ENCODE results near the gene PLCH2.

DNA sequence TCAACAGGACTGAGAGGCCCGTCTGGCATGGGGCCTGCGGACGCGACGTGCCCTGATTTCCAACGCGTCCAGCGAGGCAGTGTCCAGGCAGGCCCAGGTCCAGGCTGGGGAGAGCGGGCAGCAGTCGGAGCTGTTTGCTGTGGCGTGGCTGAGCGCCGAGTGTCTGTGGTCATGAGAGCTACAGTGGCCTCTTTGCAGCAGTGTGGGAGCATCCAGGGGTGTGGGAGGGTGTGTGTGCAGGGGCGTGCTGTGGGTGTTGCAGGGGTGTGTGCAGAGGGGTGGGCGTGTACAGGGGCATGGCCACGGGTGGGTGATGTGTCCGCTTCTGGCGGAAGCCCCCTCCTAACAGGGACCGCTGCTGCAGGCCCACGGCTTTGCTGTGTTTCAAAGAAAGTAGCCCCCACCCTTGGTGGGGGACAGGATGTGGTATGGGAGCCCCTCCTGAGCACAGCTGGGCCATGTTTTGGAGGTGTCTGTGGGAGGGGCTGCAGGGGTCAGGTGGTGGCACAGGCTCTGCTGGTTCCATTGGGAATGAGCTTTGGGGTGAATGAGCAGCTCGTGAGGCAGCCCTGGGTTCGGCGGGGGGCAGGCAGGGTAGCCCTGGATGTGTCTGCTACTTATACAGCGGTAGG is 17.7 kb downstream of the PLCH2 start:
- TF ChIP-seq, protein P1, sequence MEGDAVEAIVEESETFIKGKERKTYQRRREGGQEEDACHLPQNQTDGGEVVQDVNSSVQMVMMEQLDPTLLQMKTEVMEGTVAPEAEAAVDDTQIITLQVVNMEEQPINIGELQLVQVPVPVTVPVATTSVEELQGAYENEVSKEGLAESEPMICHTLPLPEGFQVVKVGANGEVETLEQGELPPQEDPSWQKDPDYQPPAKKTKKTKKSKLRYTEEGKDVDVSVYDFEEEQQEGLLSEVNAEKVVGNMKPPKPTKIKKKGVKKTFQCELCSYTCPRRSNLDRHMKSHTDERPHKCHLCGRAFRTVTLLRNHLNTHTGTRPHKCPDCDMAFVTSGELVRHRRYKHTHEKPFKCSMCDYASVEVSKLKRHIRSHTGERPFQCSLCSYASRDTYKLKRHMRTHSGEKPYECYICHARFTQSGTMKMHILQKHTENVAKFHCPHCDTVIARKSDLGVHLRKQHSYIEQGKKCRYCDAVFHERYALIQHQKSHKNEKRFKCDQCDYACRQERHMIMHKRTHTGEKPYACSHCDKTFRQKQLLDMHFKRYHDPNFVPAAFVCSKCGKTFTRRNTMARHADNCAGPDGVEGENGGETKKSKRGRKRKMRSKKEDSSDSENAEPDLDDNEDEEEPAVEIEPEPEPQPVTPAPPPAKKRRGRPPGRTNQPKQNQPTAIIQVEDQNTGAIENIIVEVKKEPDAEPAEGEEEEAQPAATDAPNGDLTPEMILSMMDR (IDR thresholded peaks at IDR 0.05) = no peak
- TF ChIP-seq POLR2A (IDR thresholded peaks at IDR 0.05) = no peak
